CD4-positive, alpha-beta memory T cell (primary cell): ENCODE results near the gene APOL3. TPM values are rescaled to one million over a fixed set of nuclear protein-coding genes. Genes with fewer than 3 reads are reported as not detected.
"Not testable (repeated sequence)": the region's sequence is repeated elsewhere in the genome, so short reads cannot be mapped to it uniquely, and the experiment has no call there.

Source experiments
- CTCF ChIA-PET: fragments of 350-600 bp; sonication (Branson Sonifier 250); formaldehyde crosslinking; loops from one replicate; lab custom pipeline; 2021; ENCODE audit warnings: inconsistent platforms; ENCODE audit not compliant: partially characterized antibody; lab: Charles Lee
- POLR2A ChIA-PET: fragments of 350-600 bp; sonication (Branson Sonifier 250); formaldehyde crosslinking; loops from one replicate; lab custom pipeline; 2021; ENCODE audit not compliant: partially characterized antibody; lab: Charles Lee
- DNase-seq, 5 donors: peaks; one replicate each; pipeline versions ENCODE4 v3.0.0 to v3.0.0-alpha.2; 2020 to 2022; ENCODE audit warnings: mixed read lengths in 1 of 5
- H3K27ac ChIP-seq: one replicate; pipeline ENCODE4 v1.7.0; 2013; ENCODE audit warnings: low read depth, low read length
- H3K27me3 ChIP-seq: 2 replicates; pipeline ENCODE4 v1.7.0; 2013; ENCODE audit warnings: mild to moderate bottlenecking, low read length, moderate library complexity; ENCODE audit not compliant: insufficient read depth
- H3K36me3 ChIP-seq: 2 replicates; pipeline ENCODE4 v1.7.0; 2013; ENCODE audit warnings: mild to moderate bottlenecking, low read length, moderate library complexity; ENCODE audit not compliant: insufficient read depth
- H3K4me1 ChIP-seq: 2 replicates; pipeline ENCODE4 v1.7.0; 2013; ENCODE audit warnings: mild to moderate bottlenecking, low read length, moderate library complexity; ENCODE audit not compliant: insufficient read depth
- H3K4me3 ChIP-seq, 2 donors: one replicate each; pipeline ENCODE4 v1.7.0; 2013; ENCODE audit warnings: low read length in 2 of 2, mild to moderate bottlenecking in 1 of 2
- H3K9me3 ChIP-seq, 2 donors: one replicate each; pipeline ENCODE4 v1.7.0; 2013; ENCODE audit warnings: low read length in 2 of 2, control low read depth in 1 of 2; ENCODE audit not compliant: control insufficient read depth in 1 of 2
- H3K27ac Mint-ChIP-seq, 7 donors: one replicate each; pipeline ENCODE4 v1.8.0; 2020 to 2021; ENCODE audit warnings: mixed read lengths in 7 of 7, mild to moderate bottlenecking in 6 of 7, inconsistent platforms in 3 of 7, moderate library complexity in 3 of 7
- H3K27me3 Mint-ChIP-seq, 2 donors: one replicate each; pipeline ENCODE4 v1.8.0; 2020 to 2021; ENCODE audit warnings: mixed read lengths in 2 of 2
- H3K36me3 Mint-ChIP-seq, 2 donors: one replicate each; pipeline ENCODE4 v1.8.0; 2020 to 2021; ENCODE audit warnings: mixed read lengths in 2 of 2, inconsistent platforms in 1 of 2, mild to moderate bottlenecking in 1 of 2
- H3K4me1 Mint-ChIP-seq, 4 donors: one replicate each; pipeline ENCODE4 v1.8.0; 2020 to 2021; ENCODE audit warnings: mixed read lengths in 4 of 4, mild to moderate bottlenecking in 1 of 4
- H3K4me3 Mint-ChIP-seq, 8 donors: one replicate each; pipeline ENCODE4 v1.8.0; 2020 to 2021; ENCODE audit warnings: mixed read lengths in 8 of 8, mild to moderate bottlenecking in 7 of 8, moderate library complexity in 6 of 8, inconsistent platforms in 3 of 8
- H3K9me3 Mint-ChIP-seq, 8 donors: one replicate each; pipeline ENCODE4 v1.8.0; 2020 to 2021; ENCODE audit warnings: mixed read lengths in 8 of 8, mild to moderate bottlenecking in 5 of 8, inconsistent platforms in 3 of 8, moderate library complexity in 1 of 8
- intact Hi-C: fragments of 100-400 bp; cut with micrococcal nuclease; formaldehyde crosslinking; loops from one replicate; pipeline ENCODE4 v1.15.1; 2023
- polyA plus RNA-seq, 2 donors: library from polyadenylated mRNA; unstranded; fragments of 300-500 nt; fragmentation: Illumina TruSeq; gene quantifications; one replicate each; pipeline ENCODE4 v1.2.3, GENCODE V29; 2021
- total RNA-seq, 2 experiments: library from RNA; stranded (reverse); gene quantifications; one replicate each; pipeline ENCODE4 v1.2.3, GENCODE V29; 2021

APOL3 gene
- total and polyA plus RNA-seq, 4 experiments from 2014 or later, result 47.4 to 229 (median 161) TPM

DNA sequence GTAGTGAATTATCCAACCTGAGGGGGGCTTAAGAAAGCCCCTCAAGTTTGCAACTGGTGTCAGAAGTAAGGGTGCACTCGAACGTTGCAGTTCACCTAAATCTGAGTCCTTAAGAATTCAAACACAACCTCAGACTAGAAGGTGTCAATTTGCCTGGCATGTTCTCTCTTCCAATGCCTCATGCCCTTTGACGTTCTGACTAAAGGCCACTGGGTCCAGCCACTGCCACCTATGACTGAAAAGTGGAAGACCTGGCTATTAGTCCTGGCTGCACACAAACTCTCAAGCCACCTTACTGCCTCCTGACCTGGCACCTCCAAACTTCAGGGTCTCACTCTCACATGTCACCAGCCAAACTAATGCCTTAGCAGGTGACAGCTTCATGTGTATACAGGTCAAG lies 33.0 kb upstream of the APOL3 start:
- Mint-ChIP-seq H3K27me3 (peaks cover 2 to 8% of the 10 kb centered on the region in 2 donors), H3K27ac (no peak overlapping the region), H3K9me3 (no peaks in the 10 kb centered on the region), H3K4me3 (no peak overlapping the region), H3K36me3 (no peaks in the 10 kb centered on the region), H3K4me1 (peaks cover 2 to 22% (median 6%) of the 10 kb centered on the region in 4 donors)
- Histone ChIP-seq H3K36me3 (no peaks in the 10 kb centered on the region), H3K27me3 (no peaks in the 10 kb centered on the region), H3K27ac (no peak overlapping the region), H3K9me3 (no peaks in the 10 kb centered on the region), H3K4me3 (no peak overlapping the region), H3K4me1 (no peaks in the 10 kb centered on the region)
- intact Hi-C loops, result no loop called here
- ChIA-PET CTCF (interaction anchor here (1.0 to 3.7 kb wide), 5 partner anchors 10 to 293 kb away, joined by 3 to 14 read pairs (median 5); partner anchors contain the start of gene APOL2), POLR2A (no interaction called here)
- no peak for DNase-seq

DNA sequence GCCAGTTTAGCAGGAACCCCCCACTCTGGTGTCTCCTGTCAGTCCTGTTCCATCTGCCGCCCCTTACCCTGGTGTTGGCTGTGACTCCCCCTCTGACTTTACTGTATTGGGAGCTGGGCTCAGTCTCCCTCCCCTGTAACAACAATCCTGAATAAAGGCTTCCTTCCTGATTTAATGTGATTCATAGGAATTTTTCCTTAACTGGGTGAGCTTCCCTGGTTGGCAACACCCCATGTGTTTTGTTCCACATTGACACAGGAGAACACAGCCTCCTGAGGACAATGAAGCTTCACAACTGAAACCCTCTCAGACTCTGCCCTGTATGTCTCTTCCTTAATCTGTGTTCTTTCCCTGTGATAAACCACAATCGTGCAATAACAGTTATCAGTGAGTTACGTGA lies 32.6 kb upstream of the APOL3 start:
- DNase-seq, result no peak
- H3K27me3 Mint-ChIP-seq, result peaks cover 2 to 10% of the 10 kb centered on the region in 2 donors
- Histone ChIP-seq H3K36me3 (no peaks in the 10 kb centered on the region), H3K9me3 (no peaks in the 10 kb centered on the region), H3K27me3 (no peaks in the 10 kb centered on the region), H3K4me3 (no peak overlapping the region), H3K4me1 (no peaks in the 10 kb centered on the region), H3K27ac (no peak overlapping the region)
- intact Hi-C loops, result no loop called here
- ChIA-PET CTCF (interaction anchor here (1.2 to 3.7 kb wide), 4 partner anchors 10 to 293 kb away, joined by 3 to 14 read pairs (median 5); no protein-coding TSS in a partner anchor), POLR2A (no interaction called here)
- H3K36me3 Mint-ChIP-seq, result no peaks in the 10 kb centered on the region
- peaks cover 2 to 19% (median 6%) of the 10 kb centered on the region in 4 donors for H3K4me1 Mint-ChIP-seq
- no peaks in the 10 kb centered on the region for H3K9me3 Mint-ChIP-seq
- H3K27ac Mint-ChIP-seq, result no peak overlapping the region
- no peak overlapping the region for H3K4me3 Mint-ChIP-seq

DNA sequence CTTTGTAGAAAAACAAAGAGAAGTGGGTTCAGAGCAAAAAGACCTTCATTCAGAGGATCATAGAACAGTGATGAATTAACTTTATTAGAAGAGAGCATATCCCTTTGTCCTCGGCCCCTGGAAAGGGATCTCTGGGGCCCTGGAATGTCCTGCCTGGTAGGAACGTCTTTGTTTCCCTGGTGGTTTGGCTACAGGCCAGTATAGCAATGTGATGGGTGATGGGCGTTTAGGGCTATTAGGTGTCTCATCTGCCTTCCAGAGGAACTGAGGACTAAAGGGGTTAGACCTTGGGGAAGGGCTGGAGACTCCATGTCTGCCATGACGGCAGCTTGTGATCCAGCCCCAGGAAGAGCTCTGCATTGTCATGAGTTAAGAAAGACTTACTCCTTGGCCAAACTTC lies 32.0 kb upstream of the APOL3 start:
- no peak for DNase-seq
- H3K4me3 ChIP-seq, result no peak overlapping the region
- ChIA-PET POLR2A (no interaction called here), CTCF (interaction anchor here (1.2 to 3.7 kb wide), 6 partner anchors 9 to 294 kb away, joined by 3 to 14 read pairs (median 4); no protein-coding TSS in a partner anchor)
- Mint-ChIP-seq H3K4me3 (no peak overlapping the region), H3K36me3 (no peaks in the 10 kb centered on the region), H3K9me3 (no peaks in the 10 kb centered on the region), H3K27ac (no peak overlapping the region), H3K4me1 (peaks cover 2 to 13% (median 5%) of the 10 kb centered on the region in 4 donors), H3K27me3 (peaks cover 2 to 10% of the 10 kb centered on the region in 2 donors)
- intact Hi-C loops, result no loop called here
- H3K27ac ChIP-seq, result no peak overlapping the region
- no peaks in the 10 kb centered on the region for H3K9me3 ChIP-seq
- H3K27me3 ChIP-seq, result no peaks in the 10 kb centered on the region
- no peaks in the 10 kb centered on the region for H3K36me3 ChIP-seq
- H3K4me1 ChIP-seq, result no peaks in the 10 kb centered on the region

DNA sequence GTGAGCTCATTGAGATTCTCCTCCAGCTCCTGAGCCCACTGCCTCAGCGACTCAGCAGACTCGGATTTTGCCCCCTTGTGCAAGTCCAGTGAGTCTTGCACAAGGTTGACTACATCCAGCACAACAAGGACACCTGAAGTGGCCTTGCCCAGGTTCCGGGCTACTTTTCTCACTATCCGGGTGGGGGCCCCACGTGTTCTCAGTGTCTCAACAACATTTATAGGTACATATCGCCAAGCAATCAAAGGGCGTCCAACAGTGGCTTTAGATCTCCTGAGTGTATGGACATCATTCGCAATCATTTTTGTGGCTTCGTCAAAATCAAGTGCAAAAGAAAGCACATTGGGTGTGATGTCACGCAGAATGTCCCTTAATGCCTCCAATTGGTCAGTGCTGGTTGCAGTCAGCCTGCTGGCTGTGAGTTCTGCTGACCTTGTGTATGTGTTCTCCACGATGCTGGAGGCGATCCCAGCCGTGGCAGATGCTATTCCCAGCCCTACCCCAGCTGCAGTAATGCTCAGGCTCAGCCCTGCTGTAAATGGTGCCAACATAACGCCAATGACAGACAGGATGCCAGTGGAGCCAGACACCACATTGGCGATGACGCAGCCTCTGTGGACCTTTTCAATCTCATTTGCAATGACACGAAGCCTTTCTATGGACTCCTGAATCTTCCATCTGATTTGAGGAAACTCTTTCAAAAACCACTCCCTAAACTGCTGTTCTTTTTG lies 30.7 kb upstream of the APOL3 start:
- Mint-ChIP-seq H3K27ac (no peak overlapping the region), H3K27me3 (peaks cover 2 to 10% of the 10 kb centered on the region in 2 donors), H3K4me1 (peaks cover 0 to 3% (median under 1%) of the 10 kb centered on the region in 4 donors), H3K36me3 (no peaks in the 10 kb centered on the region), H3K9me3 (no peaks in the 10 kb centered on the region), H3K4me3 (no peak overlapping the region)
- ChIA-PET POLR2A (no interaction called here), CTCF (interaction anchor here (1.1 to 3.7 kb wide), 4 partner anchors 10 to 95 kb away, joined by 3 to 14 read pairs (median 4); no protein-coding TSS in a partner anchor)
- no peak overlapping the region for H3K27ac ChIP-seq
- H3K4me1 ChIP-seq, result no peaks in the 10 kb centered on the region
- intact Hi-C loops, result no loop called here
- H3K27me3 ChIP-seq, result no peaks in the 10 kb centered on the region
- DNase-seq, result no peak
- H3K9me3 ChIP-seq, result no peaks in the 10 kb centered on the region
- H3K4me3 ChIP-seq, result no peak overlapping the region
- no peaks in the 10 kb centered on the region for H3K36me3 ChIP-seq

DNA sequence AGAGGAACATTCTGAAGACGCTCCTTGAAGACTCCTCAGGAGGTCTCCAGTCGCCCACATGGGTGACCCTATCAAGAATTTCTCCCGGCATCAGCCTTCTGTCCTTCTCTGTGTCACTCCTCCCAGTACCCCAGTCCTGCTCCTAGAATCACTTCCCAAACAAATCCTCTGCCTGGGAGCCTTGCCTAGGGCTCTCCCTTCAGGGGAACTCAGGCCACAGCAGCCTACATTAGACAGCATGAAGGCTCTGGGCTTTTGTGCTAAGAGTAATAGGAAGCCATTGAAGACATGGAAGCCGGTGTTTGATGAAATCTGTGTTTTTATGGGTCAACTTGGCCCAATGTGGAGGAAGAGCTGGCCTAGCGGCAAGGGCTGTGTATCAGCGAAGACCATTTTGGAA lies 27.3 kb upstream of the APOL3 start:
- H3K27ac Mint-ChIP-seq, intact Hi-C loops: not testable (repeated sequence)

DNA sequence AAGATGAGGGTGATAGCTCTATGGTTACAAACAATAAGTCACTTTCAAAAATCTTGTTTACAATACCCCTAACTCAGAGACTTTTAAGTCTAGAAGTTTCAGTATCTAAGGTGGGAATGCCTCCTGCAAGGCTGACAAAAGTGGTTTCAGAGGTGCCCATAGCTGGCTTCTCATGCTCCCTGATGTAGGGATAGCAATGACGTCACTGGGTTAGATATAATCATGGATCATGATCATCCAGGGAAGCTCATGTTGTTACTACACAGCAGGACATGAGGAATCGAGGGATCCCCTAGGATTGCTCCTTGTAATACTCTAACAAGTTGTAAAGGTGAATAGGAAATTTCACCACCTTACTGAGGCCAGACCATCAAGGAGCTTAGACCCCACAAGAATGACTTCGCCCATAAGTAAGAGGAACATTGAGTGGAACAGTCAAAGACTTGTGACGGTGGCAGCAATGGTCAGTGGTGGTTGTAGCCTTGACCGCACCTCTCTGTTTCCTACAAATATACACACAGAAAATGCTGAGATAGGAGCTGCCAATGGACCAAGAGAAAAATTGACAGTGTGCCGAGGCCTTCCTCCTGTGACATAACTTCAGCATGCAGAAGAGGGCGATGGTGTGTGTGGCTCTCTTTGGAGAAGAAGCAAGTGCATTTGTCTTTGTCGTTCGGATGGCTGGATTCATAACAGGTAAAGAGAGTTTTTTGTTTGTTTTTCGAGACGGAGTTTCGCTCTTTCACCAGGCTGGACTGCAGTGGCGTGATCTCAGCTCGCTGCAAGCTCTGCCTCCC lies 25.5 kb upstream of the APOL3 start:
- no peak overlapping the region for H3K4me3 Mint-ChIP-seq
- H3K27ac ChIP-seq, result no peak overlapping the region
- no peaks in the 10 kb centered on the region for H3K36me3 Mint-ChIP-seq
- DNase-seq, result no peak
- ChIA-PET POLR2A (no interaction called here), CTCF (interaction anchor here (0.7 to 1.1 kb wide), 7 partner anchors 9 to 301 kb away, joined by 3 to 4 read pairs (median 3); partner anchors contain the start of gene APOL2)
- H3K27me3 ChIP-seq, result no peaks in the 10 kb centered on the region
- no peaks in the 10 kb centered on the region for H3K36me3 ChIP-seq
- no peak overlapping the region for H3K27ac Mint-ChIP-seq
- H3K9me3 Mint-ChIP-seq, result no peaks in the 10 kb centered on the region
- peaks cover 2 to 6% of the 10 kb centered on the region in 2 donors for H3K27me3 Mint-ChIP-seq
- no peaks in the 10 kb centered on the region for H3K4me1 ChIP-seq
- H3K4me3 ChIP-seq, result no peak overlapping the region
- H3K4me1 Mint-ChIP-seq, result no peaks in the 10 kb centered on the region
- no peaks in the 10 kb centered on the region for H3K9me3 ChIP-seq
- intact Hi-C loops, result no loop called here

More for the DNA sequence above, 27.3 kb upstream of the APOL3 start:
- H3K4me1 Mint-ChIP-seq, H3K9me3 Mint-ChIP-seq, POLR2A ChIA-PET, H3K4me1 ChIP-seq, H3K27me3 Mint-ChIP-seq, H3K4me3 ChIP-seq, DNase-seq, H3K9me3 ChIP-seq, H3K36me3 ChIP-seq, H3K27me3 ChIP-seq, H3K4me3 Mint-ChIP-seq, CTCF ChIA-PET, H3K36me3 Mint-ChIP-seq, H3K27ac ChIP-seq: not testable (repeated sequence)

DNA sequence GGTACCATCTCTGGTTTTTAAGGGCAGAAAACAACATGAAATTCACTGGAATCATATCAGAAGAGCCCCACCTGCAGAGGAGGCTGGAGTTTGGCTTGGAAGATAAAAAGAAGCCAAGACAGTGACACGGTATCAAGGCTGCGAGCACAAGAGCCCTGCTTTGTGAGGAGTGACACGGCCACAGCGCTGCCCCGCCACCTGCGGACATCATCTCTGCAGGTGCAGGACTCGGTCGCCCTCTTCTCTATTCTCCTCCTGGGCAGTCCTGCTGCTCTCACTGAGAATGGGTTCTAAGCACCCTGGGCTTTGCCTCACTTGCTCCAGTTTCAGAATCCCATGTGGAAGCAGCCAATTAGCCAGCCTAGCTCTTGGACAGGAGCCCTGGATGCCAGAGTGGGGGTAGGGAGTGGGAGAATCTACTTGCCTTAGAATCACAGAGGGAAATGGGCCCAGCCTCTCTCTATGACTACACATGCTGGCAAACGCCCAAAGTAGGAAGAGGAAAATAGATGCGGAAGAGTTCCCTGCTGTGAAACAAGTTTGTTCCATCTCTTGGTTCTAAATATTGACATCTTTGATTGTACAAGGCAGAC lies 24.0 kb upstream of the APOL3 start:
- CTCF ChIA-PET, result interaction anchor here (2.0 to 8.4 kb wide), 2 partner anchors 8 to 119 kb away, joined by 5 to 67 read pairs; no protein-coding TSS in a partner anchor

More for the DNA sequence above, 24.0 kb upstream of the APOL3 start:
- H3K4me1 Mint-ChIP-seq, result peaks cover 0 to 6% (median 3%) of the 10 kb centered on the region in 4 donors
- no peaks in the 10 kb centered on the region for H3K36me3 Mint-ChIP-seq
- H3K27ac ChIP-seq, result no peak overlapping the region
- DNase-seq, result no peak
- no peaks in the 10 kb centered on the region for H3K9me3 ChIP-seq
- POLR2A ChIA-PET, result no interaction called here
- intact Hi-C loops, result no loop called here
- no peaks in the 10 kb centered on the region for H3K36me3 ChIP-seq
- H3K4me1 ChIP-seq, result peaks cover 5% of the 10 kb centered on the region
- no peaks in the 10 kb centered on the region for H3K9me3 Mint-ChIP-seq
- H3K27me3 ChIP-seq, result no peaks in the 10 kb centered on the region
- H3K27me3 Mint-ChIP-seq, result peaks cover 2 to 4% of the 10 kb centered on the region in 2 donors
- H3K27ac Mint-ChIP-seq, result no peak overlapping the region
- no peak overlapping the region for H3K4me3 ChIP-seq
- H3K4me3 Mint-ChIP-seq, result no peak overlapping the region
